ENCODE results near the gene GATB.
"Not testable (repeated sequence)": the region's sequence is repeated elsewhere in the genome, so short reads cannot be mapped to it uniquely, and the experiment has no call there.

GATB gene

DNA sequence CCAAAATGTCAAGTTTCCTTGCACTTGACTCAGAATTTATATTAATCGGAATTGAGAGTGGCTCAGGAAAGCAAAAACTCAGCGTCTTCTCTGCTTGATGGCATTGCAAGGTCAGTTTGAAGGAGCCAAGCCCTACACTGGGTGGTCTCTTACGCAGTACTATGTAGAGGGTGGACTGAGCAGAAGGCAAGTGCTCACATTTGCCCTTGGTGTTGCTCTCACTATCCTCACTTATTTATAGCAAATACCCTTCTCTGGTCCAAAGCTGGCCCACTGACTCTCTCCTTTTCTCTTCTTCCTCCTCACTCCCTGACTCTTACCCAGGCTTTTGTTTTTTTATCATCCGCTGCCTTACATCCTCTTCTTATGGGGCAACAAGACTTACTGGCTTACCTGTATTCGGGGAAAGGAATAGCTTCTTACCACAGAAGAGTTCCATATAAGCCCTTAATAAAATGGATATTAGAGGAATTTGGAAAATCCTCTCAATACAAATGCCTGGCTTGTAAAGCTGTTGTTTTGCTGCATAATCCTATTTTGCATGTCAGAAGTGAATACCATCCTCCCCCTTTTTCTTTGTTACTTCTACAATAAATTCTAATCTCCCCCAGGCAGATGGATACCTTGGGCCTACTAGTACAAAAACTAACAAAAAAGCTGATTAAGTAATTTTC, 24.8 kb upstream of the GATB start:
- in situ Hi-C loops (cut with HindIII; ENCODE audit: low sequenced_read_pairs): no loop called here

DNA sequence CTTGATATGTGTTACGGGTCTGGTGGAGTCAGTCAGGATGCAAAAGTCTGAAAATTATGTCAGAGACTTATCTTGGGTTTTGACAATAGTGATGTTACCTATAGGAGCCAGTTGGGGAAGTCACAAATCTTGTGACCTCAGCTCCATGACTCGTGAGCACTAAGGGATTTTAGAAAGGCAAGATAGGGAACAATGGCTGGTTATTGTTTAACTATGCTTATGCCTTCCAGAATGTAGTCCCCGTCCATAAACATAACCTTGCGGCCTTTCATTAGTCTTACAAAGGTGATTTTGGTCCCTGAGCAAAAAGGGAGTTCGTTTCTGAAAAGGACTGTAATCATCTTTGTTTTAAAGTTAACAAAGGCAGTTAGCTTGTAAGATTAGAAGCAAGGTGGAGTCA, 23.9 kb upstream of the GATB start:
- in situ Hi-C loops (cut with HindIII; ENCODE audit: low sequenced_read_pairs): no loop called here

GRCh38 chr4:151783867-151784266, 23.1 kb upstream of the GATB start:
- in situ Hi-C loops (cut with HindIII; ENCODE audit: low sequenced_read_pairs): no loop called here

- in situ Hi-C loops (cut with HindIII; ENCODE audit: low sequenced_read_pairs): no loop called here
These were observed 21.5 kb upstream of the GATB start for GRCh38 chr4:151782296-151782695.

GRCh38 chr4:151781026-151781425, 20.2 kb upstream of the GATB start:
- in situ Hi-C loops (cut with HindIII; ENCODE audit: low sequenced_read_pairs): no loop called here

DNA sequence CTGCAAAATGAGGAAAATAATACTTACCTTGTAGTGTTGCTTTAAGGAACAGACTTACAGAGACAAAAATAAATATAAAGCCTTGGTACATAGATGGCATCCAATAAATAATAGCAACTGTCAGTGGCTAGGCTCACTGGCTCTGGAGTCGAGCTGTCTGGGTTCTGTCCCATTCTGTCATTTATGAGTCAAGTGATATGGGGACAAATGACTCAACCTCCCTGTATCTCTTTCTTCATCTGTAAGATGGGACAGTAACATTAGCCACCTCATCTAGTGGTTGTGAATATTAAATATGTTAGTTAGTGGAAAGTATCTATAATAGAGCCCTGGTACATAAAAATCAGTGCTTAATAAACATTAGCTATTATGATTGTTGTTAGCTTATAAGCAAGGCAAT, 16.7 kb upstream of the GATB start:
- in situ Hi-C loops (cut with HindIII; ENCODE audit: low sequenced_read_pairs): no loop called here

DNA sequence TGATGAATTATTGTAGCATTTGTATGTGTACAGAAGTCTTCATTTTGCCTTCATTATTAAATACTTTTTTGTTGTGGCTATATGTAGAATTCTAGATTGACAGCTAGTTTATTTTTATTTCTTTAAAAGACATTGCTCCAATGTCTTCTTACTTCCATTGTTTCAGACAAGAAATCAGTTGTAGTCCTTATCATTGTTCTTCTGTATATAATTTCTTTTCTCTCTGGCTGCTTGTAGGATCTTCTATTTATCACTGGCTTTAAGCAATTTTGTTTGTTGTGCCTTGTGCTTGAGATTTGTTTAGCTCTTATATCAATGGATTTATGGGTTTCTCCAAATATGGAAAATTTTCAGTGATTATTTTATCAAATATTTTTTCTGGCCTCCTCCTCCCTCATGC, 13.5 kb upstream of the GATB start:
- in situ Hi-C loops (cut with HindIII; ENCODE audit: low sequenced_read_pairs): no loop called here

DNA sequence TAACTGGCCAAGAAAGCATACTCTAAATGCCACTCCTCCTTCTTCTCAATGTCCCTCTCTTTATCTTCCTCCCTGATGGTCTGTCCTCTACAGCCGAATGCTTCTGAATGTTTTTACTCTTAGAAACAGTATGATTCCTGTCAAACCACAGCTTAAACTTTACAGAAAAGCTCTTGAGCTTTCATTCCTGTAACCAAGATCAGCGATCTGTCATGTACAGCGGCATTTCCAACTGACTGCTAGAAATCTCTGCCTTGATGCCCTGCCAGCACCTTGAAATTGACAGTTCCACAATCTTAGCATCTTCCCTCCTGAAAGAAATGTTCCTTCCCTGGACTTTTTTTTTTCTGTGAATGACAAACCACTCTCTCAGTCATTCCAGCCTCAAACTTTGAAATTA, 11.5 kb upstream of the GATB start:
- in situ Hi-C loops (cut with HindIII; ENCODE audit: low sequenced_read_pairs): no loop called here

DNA sequence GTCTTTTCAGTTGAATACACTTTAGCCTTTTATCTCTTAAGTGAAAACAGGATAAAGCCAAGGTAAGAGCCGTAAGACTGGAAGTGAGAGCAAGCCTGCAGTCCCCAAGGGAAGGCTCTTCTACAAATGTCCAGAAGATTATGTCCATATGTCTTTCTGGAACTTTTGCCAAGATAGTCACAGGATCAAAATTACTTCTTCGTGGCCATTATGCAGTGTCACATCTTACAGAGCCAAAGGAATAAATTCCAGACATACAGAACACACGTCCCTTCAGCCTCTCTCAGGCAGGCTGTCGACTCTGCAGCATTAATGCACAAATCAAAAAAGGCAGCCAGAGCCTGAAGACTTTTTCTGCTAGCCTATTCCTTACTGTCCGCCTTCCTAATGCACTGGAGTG, 10.9 kb upstream of the GATB start:
- in situ Hi-C loops (cut with HindIII; ENCODE audit: low sequenced_read_pairs): no loop called here

DNA sequence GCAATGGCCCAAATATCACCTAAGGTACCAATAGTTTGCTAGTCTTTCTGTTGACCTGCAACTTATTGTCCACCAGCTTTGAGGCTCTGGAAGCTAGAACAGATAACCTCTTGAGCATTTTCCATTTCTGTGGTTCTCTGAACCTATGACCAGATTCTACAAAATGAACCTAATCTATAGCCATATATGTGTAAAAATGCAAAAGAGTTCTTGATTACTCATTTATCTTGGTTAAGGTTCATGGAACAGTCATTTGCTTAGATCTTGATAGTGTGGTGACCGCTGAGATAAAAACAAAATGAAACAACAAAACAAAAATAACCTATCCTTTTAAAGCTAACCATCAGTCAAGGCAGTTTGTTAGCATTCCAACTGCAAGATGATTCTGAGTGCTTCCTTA, 9.3 kb upstream of the GATB start:
- in situ Hi-C loops (cut with HindIII; ENCODE audit: low sequenced_read_pairs): no loop called here

- in situ Hi-C loops (cut with HindIII; ENCODE audit: low sequenced_read_pairs): no loop called here
These were observed 8.0 kb upstream of the GATB start for GRCh38 chr4:151768835-151769234.

DNA sequence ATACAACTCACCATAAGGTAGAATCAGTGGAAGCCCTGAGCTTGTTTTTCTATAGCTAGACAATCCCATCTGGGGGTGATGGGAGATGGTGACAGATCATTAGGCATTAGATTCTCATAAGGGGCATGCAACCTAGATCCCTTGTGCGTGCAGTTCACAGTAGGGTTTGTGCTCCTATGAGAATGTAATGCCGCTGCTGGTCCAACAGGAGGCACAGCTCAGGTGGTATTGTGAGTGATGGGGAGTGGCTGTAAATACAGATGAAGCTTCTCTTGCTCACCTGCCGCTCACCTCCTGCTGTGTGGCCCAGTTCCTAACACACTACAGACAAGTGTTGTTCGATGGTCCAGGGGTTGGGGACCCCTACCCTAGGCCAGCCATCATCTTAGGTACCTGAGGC, 5.9 kb upstream of the GATB start:
- in situ Hi-C loops (cut with HindIII; ENCODE audit: low sequenced_read_pairs): no loop called here

DNA sequence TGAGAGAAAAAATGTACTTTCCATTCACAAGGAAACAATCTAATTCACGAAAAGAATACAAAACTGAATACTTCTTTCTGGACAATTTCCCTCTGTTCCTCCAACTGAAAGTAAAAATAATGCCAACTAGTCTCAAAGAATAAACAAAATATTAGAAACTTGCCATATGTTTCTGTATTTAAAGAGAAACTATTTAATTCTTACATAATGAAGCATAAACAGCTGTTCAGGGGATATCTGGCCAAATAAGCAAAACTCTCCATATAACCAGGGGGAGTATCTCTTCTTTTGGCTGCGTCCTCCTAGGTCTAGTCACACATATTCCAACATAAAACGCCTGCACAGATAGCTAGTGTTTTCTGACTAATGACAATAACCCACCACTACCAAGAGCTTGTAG, 805 bp downstream of the GATB start:
- in situ Hi-C loops (cut with HindIII; ENCODE audit: low sequenced_read_pairs): no loop called here

- in situ Hi-C loops (cut with HindIII; ENCODE audit: low sequenced_read_pairs): no loop called here
These were observed 7.8 kb downstream of the GATB start for GRCh38 chr4:151753056-151753455.

GRCh38 chr4:151750156-151750555, 10.7 kb downstream of the GATB start:
- in situ Hi-C loops (cut with HindIII; ENCODE audit: low sequenced_read_pairs): no loop called here

DNA sequence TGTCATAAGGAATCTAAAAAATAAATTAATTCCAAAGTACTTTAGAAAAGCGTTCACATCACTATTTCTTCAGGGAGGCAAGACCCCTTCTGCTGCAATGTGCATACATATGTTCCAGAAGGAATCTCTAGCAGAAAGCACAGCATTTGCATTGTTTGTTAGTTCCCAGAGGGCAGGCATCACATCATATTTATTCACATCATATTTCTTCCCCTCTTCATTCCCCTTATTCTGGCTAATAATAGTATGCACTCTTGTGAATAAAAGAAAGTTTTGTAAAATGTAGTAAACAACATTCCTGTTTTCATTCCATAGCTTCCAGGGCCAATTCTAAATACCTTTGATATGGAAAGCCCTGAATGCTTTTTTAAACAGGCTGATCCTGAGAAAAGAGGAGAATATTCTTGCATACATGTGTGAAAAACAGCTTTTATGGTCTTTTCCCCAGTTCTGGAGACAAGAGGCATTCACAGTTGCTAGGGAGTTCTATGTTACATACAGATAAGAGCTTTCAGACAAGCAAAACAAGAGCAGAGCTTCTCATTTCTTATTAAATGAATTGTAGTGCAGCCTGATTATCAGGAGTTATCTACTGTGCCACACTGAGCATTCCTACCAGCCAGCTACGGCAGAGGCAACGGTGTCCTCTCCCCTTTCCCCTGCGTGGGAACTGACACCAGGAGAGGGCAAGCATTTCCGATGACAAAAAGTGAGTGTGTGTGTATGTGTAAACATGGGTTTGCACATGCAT, 15.2 kb downstream of the GATB start:
- in situ Hi-C loops (cut with HindIII; ENCODE audit: low sequenced_read_pairs): no loop called here

DNA sequence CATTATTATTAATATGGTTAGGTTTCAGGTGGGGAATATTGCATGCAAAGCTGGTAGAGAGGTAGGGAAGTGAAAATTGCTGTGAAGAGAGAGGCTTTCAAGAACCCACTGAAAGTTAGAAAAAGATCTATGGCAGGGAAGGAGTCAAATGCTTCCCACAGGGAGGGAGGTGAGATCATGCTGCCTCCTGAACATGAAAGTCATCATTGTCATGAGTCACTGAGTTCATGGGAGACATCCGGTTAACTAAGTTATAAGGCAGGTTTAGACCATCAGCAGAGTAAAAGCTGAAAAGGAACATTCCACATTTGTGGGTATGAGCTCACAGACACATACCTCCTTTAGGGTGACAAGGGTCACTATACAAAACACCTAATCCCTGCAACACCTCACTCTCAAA, 16.2 kb downstream of the GATB start:
- in situ Hi-C loops (cut with HindIII; ENCODE audit: low sequenced_read_pairs): no loop called here

GRCh38 chr4:151743894-151744293, 16.9 kb downstream of the GATB start:
- in situ Hi-C loops (cut with HindIII; ENCODE audit: low sequenced_read_pairs): no loop called here

- in situ Hi-C loops (cut with HindIII; ENCODE audit: low sequenced_read_pairs): no loop called here
These were observed 17.5 kb downstream of the GATB start for GRCh38 chr4:151743128-151743854.

DNA sequence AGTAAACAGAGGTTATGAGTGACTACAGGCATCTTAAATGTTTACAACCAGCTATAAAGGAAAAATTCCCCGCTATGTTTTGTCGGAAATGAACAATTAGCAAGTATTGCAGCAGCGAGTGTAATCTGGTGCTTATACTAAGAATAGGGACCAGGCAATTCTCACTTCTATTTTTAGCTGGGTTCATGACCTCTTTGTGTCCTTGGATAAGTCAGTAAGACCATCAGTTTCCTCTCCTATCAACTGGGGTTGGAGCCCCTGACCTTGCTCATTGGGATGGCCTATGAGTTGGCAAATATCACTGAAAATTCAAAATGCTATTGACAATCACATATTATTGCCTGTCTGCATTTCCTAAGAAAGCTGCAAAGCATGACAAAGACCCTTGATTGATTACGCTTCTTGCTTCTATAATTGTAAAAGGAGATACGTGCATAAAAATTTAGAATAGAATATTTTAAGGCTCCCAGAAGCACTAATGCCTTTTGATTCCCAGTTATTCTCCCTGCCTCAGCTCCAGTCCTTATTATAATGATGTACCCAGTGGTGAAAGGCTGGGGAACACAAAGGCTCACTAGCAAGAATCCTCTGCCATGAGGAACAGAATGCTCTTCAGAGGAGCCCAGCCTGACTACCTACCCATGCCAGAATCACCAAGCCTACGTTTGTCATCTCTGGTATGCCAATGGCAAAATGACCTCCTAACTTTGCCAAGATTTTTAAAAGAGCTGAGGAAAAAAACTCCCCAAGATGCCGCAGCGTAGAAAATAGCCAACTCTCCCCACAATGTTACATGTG, 21.9 kb downstream of the GATB start:
- in situ Hi-C loops (cut with HindIII; ENCODE audit: low sequenced_read_pairs): no loop called here

DNA sequence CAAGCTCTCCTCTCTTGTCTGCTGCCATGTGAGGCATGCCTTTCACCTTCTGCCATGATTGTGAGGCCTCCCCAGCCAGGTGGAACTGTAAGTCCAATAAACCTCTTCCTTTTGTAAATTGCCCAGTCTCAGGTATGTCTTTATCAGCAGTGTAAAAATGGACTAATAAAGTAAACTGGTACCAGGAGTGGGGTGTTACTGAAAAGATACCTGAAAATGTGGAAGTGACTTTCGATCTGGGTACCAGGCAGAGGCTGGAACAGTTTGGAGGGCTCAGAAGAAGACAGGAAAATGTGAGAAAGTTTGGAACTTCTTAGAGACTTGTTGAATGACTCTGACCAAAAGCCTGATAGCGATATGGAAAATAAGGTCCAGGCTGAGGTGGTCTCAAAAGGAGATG, 24.0 kb downstream of the GATB start:
- in situ Hi-C loops (cut with HindIII; ENCODE audit: low sequenced_read_pairs): not testable (repeated sequence)
